ENCODE data around the gene SLC17A5. TPM values are rescaled to one million over a fixed set of nuclear protein-coding genes. Genes with fewer than 3 reads are reported as not detected.
A peak's percentile ranks its signal among the peaks of the same experiment; 100 is the strongest.

The SLC17A5 gene
- total RNA-seq, 1 donor from 2014 or later: 4.9 TPM

DNA sequence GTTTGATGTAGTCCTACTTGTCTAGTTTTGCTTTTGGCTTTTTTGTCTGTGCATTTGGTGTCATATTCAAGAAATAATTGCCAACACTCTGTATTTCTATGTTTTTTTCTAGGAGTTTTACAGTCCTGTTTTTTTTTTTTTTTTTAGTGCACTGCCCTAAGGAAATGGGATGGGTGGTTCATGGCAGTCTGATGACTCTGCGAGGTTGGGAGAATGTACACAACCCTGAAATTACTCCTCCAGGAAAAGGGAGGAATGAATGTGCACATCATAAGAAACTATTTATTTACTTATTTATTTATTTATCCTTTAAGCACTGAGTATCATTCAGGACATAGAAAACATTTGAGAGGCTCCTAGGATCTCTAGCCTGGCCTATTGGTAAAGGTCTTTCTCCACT is 15.2 kb upstream of the SLC17A5 start:
- intact Hi-C loops (cut with micrococcal nuclease): no loop called here
- DNase-seq (no peak), ATAC-seq (no peak)

DNA sequence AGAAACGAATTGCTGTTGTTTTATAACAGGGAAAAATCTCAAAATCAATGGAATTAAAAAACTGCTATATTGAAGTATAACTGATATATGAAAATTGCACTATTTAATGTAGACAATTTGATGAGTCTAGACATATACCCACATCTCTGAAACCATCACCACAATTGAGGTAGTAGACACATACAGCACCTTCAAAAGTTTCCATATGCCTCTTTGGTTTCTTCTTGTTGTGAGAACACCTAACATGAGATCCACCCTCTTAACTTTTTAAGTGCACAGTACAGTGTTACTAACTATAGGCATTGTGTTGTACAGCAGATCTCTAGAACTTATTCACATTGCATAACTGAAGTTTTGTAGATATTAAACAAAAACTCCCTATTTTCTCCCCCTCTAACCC is 14.0 kb upstream of the SLC17A5 start:
- DNase-seq (no peak), ATAC-seq (no peak)
- intact Hi-C loops (cut with micrococcal nuclease): no loop called here

DNA sequence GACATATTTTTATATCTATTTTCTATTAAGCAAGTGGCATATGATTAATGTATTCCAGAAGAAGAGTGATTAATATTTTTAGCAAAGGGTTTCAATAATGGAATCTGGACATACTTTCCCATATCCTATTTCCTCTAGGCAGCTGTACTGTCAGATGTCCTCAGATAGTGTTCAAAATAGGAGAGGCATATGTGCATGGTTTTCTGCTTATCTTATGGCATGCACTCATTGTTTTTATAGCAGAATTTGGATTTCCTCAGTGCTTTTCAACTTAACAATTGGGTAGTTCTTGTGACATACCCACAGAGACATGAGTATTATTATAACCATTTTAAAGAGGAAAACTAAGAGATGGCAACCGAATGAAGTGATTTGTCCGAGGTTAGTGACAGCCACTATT is 12.6 kb upstream of the SLC17A5 start:
- ATAC-seq (no peak), DNase-seq (no peak)
- intact Hi-C loops (cut with micrococcal nuclease): no loop called here

DNA sequence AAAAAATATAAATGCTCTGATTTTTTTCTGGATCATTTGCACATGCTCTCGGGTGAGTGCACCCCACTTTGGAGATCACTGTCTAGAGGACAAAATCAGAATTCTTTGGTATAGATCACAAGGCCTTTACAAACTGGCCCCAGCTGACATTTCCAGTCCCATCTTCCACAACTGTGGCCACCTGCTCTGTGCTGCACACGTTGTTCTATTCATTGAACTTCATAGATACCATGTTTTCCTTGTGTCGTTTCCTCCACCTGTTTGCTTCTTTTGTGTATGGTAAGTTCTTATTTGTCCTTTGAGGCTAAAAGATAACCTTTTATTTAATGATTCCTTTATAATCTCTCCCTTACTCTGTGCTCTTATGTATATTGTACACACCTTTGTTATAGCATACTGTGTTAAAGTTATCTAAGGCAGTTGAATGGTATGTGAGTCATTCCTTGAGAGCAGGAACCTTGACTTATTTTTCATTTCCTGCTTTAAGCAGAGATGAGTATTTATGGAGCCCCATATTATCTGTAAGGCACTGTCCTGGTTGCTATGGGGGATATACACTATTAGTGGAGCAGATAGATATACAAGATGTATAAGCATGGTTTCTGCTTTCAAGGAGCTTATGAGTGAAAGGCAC is 12.0 kb upstream of the SLC17A5 start:
- no peak for ATAC-seq
- no peak for DNase-seq
- intact Hi-C loops (cut with micrococcal nuclease): no loop called here

DNA sequence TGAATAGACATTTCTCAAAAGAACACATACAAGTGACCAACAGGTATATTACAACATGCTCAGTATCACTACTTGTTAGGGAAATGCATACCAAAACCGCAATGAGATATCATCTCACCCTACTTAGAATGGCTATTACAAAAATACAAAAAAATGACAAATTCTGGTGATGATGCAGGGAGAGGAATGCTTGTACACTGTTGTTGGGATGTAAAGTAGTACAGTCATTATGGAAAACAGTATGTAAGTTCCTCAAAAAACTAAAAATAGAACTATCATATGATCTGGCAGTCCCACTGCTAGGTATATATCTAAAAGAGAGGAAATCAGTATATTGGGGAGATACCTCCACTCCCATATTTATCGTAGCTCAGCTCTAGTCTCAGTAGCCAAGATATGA is 10.9 kb upstream of the SLC17A5 start:
- no peak for DNase-seq
- ATAC-seq: no peak
- intact Hi-C loops (cut with micrococcal nuclease): no loop called here

DNA sequence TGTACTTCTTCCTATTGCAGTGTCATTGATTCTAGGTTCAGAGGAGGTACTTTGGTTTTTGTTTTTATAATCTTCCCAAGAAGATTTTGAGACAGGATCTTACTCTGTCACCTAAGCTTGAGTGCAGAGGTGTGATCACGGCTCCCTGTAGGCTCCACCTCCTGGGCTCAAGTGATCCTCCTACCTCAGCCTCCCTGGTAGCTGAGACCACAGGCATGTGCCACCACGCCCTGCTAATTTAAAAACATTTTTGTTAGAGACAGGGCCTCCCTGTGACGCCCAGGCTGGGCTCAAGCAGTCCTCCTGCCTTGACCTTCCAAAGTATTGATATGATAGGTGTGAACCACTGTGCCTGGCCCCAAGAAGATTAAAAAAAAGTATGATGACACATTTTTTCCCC is 3.4 kb upstream of the SLC17A5 start:
- intact Hi-C loops (cut with micrococcal nuclease): no loop called here
- DNase-seq (no peak), ATAC-seq (no peak)

DNA sequence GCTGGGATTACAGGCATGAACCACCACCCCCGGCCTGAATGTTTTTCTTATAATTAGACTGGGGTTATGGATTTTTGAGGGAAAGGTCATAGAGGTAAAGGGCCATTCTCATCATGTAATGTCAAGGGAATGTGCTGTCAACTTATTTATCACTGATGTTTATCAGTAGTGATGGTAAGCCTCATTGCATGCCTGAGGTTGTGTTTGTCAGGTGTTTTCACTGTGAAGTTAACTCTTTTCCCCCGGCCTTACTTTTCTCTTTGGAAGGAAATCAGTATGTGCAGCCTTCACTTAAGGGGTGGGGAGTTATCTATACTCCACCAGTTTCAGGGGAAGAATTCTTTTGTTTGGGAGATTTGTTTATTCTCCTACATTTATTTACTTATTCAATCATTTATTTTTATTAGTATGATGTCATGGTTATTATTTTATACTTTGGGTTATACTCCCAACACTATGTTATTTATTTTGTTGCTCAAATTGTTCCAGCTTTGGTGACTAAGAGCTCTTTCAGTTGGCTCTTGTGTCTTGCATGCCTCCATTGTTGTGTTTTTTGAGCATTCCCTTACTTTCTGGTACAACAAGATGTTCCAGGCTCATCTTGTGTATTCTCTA is 2.8 kb upstream of the SLC17A5 start:
- ATAC-seq (no peak), DNase-seq (no peak)
- intact Hi-C loops (cut with micrococcal nuclease): no loop called here

DNA sequence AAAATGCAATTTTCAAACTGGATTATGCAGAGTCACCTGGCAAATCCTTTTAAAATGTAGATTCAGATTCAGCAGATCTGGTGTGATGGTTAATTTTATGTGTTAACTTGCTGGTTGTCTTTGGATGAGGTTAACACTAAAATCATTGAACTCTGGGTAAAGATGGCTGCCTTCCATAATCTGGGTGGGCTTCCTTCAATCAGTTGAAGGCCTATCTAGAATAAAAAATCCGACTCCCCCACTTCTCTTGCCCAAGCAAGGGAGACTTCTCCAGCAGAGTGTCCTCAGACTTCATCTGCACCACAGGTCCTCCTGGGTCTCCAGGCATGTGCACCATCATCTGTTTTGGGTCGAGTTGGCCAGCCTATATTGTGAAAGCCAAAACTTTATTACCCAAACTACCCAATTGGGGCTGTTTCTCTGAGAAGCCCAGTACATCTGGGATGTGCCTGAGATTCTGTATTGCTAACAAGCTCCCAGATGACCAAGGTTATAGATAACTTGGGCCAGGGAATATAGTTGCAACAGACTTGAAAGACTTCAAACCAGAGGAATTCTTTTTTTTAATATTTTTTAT is 1.6 kb upstream of the SLC17A5 start:
- no peak for DNase-seq
- intact Hi-C loops (cut with micrococcal nuclease): no loop called here
- ATAC-seq: no peak

DNA sequence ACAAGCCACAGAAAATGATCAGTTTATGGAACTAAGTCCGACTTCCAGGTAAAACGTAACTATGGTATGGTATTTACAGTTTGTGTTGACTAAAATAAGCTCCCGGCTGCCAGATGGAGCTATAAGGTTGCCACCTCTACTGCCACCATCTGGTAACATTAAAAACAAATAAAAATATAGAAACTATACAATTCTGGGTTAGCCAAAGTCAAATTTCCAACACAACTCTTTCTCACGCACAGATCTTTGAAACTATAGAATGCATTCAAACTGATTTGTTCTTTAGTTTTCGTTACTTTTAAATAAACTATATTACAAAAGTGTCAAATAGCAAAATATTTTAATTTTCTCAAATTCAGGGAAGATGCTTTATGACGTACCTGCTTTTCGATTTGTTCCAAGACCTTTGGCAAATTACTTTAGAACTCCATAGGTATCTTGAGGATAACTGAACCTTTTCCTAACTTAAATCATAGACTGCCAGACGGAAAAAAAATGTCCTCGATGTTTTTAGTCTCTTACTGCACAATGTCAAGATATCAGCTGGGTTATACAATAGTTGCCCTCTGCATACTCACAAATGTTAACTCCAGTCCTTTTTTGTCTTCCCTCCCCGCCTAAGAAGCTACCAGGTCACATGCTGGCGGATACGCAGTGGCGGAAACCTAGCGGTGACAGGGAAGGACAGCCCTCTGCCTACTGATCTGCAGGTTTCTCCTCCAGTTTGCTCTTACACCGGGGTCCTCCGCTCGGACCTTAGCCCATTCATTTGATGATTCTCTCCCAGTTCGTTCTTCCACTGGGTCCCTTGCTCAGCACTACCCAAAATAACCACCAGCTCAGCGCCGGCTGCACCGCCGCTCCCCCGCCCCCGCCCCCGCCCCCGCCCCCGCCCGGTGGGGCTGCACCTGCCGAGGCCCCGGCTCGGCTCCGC is 888 bp downstream of the SLC17A5 start:
- ATAC-seq: peak; percentile 67
- peak; percentile 63 for DNase-seq
- intact Hi-C loops (cut with micrococcal nuclease): no loop called here

DNA sequence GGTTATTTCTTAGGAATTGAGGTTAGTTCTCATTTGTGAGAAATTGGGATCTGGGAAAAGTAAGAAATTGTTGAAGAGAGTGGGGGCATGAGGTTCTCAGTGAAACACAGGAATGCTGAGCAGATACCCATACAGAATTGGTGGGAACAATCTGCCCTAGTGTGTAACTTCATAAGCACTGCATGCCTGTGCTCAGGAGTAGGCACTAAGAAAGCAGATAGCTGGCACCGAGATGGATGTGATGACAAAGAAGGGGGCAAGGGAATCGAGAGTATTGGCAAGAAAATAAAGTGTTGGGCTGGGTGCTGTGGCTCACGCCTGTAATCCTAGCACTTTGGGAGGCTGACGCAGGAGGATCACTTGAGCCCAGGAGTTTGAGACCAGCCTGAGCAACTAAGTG is 4.0 kb downstream of the SLC17A5 start:
- DNase-seq: no peak
- intact Hi-C loops (cut with micrococcal nuclease): no loop called here
- ATAC-seq: no peak

DNA sequence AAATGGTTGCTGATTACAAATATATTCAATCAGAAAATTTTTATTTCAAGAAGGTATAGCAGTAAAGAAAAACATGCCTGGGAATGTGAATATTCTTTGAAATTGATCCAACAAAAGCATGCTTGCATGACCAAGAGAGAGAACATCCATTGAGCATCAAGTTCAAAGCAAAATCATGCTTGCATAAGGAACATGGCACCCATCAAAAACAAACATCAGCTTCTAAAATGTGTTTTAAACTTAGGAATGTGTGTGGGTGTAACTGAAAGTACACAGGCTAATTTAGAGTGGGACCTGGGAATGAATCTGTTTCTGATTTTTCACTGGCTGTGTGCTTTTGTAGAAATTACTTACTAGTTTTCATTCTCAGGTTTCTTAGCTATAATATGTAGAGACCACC is 5.6 kb downstream of the SLC17A5 start:
- ATAC-seq: no peak
- intact Hi-C loops (cut with micrococcal nuclease): no loop called here
- no peak for DNase-seq

DNA sequence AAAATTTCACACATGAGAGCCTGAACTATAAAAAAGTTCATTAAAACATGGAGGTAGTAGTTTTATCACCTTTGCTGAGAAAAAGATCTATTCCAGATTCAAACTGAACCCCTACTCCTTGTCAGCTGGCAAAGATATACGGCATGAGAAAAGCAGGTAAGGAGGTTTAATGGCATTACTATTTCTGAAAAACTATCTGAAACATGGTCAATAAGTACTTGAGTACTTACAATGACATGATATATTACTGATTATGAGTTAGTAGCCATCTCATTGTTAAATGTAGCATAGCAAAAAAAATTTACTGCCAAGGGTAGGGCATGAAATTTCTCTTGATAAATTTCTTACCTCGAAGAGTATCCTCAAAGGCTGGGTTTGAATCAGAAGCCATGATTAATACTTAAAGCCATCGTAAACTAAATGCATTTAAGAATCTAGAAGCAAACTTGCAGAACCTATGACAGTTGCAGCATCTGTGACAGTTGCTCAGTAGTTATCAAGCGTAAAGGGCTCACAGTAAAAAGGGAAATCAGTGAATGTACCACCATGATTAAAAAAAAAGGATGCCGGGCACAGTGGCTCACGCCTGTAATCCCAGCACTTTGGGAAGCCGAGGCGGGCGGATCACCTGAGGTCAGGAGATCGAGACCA is 8.7 kb downstream of the SLC17A5 start:
- intact Hi-C loops (cut with micrococcal nuclease): no loop called here
- no peak for DNase-seq
- ATAC-seq: peak; percentile 15

DNA sequence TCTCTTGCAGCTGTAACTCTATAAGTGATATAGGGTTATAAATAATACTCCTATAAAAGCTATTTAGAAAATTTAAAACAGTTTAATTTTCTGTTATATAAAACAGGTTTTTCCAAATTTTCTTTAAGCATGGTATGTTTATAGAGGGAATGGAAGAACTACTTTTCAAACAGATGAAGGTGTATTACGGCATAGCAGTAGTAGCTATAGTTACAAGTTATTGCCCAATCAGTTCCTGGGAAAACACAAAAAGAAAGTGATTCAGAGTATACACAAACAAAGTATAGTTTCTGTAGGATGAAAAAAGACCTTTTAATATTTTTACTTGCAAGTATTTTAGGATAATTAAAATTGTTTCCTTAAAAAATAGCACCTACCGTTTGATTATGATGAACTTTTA is 9.8 kb downstream of the SLC17A5 start:
- DNase-seq: no peak
- intact Hi-C loops (cut with micrococcal nuclease): no loop called here

DNA sequence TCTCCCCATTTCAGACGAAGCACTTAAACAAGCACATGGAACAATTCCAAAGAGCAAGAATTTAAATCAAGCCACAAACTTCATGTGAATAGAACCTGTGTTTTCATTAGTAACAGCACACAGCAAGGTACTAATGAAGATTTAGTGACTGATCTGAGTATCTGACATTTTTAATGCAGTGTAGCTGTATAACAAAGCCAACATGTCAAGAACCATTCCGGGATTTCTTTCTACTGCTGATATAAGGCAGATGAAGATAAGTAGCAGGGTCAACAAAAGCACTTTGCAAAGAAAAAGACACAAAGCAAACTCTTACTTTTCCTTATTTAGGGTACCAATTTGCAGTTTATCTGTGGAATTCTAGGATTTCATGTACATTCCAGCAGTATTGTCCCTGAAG is 11.3 kb downstream of the SLC17A5 start:
- intact Hi-C loops (cut with micrococcal nuclease): no loop called here
- DNase-seq (no peak), ATAC-seq (no peak)

More for the DNA sequence above, 9.8 kb downstream of the SLC17A5 start:
- ATAC-seq: no peak

DNA sequence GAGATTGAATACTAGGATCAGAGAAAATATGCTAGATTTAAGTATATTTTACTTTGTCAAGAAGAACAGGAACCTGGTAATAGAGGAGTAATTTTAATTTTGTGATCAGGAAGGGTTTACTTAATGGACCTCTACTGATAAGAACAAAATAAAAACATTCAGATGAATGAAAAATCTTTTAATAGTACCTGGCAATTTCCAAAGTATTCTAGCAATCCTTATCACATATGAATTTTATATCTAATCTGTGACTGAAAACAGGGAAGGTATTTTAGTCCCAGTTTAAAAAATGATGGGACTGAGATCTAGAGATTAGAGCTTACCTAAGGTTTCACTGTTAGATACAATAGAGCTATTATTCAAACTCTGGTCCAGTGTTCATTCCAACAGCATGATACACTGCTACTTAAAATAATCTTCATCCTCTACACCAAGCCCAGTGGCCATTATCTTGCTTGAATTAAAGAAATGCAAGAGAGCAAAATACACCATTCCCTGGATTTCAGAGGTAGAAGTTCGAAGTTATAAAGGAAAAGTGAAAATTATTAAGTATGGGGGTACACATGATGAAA is 13.5 kb downstream of the SLC17A5 start:
- DNase-seq (no peak), ATAC-seq (no peak)
- intact Hi-C loops (cut with micrococcal nuclease): no loop called here

DNA sequence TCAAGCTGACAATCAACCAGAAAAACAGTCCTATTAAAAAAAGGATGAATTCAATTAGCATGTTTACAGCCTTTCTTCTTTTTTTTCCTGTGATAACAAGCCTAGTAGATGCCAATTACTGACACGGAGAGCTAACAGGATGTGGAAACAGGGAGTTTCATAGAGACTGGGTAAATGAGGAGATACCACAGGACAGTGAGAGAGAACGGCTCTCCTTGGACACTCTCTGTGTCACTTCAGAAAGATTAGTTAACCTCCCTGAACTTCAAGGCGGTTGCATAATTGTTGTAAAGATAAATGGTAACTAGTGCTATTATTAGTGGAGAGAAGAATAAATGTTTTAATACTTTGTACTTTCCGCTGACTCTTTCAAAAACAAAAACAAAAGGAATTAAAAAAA is 14.8 kb downstream of the SLC17A5 start:
- intact Hi-C loops (cut with micrococcal nuclease): no loop called here
- ATAC-seq (no peak), DNase-seq (no peak)

DNA sequence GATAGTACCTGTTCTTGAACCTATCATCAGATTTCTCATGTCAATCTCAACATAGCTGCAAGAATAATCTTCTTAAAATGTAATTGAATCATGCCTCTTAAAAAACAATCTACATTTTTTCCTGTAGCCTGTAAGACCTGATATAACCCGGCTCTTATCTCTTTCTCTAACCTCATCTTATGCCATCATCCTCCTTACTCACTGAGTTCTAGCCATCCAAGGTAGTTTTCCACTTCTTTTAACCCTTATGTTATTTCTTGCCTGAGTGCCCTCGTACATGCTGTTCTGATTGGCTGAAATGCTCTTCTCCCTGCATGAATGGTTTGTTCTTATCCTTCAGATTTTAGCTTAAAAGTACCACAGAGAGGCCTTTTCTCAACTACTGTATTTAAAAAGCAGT is 16.4 kb downstream of the SLC17A5 start:
- DNase-seq (no peak), ATAC-seq (no peak)
- intact Hi-C loops (cut with micrococcal nuclease): no loop called here

DNA sequence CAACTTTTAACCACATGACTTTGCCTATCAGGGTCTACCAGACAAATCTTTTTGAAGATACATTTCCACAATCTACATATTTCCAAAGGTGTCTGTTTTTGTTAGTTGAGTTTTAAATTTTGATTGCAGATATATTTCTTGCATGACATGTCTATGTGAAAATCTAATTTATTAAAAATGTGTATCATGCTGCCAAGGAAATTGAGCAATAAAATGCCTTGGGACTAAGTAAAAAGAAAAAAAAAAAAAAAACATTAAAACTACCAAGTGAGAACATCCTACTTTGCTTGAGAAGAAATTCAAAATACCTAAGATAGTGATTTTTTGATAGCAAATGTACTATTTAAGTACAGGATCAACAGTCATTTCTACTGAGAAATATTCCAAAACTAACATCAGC is 17.7 kb downstream of the SLC17A5 start:
- intact Hi-C loops (cut with micrococcal nuclease): no loop called here
- ATAC-seq: no peak

DNA sequence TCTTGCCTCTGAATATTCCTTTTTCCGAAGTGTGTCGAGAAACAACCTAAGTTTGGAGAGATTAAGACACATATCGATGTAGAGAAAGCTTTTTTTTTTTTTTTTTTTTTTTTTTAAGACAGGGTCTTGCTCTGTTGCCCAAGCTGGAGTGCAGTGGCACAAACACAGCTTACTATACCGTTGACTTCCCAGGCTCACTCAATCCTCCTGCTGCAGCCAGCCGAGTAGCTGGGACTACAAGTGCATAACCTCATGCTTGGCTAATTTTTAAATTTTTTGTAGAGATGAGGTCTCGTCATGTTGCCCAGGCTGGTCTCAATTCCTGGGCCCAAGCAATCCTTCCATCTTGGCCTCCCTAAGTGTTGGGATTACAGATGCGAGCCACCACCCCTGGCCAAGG is 21.4 kb downstream of the SLC17A5 start:
- no peak for ATAC-seq
- DNase-seq: no peak
- intact Hi-C loops (cut with micrococcal nuclease): no loop called here

More for the DNA sequence above, 17.7 kb downstream of the SLC17A5 start:
- no peak for DNase-seq
